Smooth muscle cell (in vitro differentiated cells): ENCODE data around the gene TMX1. TPM values are rescaled to one million over a fixed set of nuclear protein-coding genes. Genes with fewer than 3 reads are reported as not detected.

Experiments
- DNase-seq: peaks from one replicate; lab custom pipeline; 2025; ENCODE audit not compliant: unreplicated experiment; lab: John Stamatoyannopoulos, UW
- H2AFZ ChIP-seq: fragments of 200-600 bp; sonication (generic); 2 replicates; pipeline ENCODE4 v1.6.0; 2016; ENCODE audit warnings: antibody characterized with exemption, low read depth, mild to moderate bottlenecking
- H3F3A ChIP-seq: fragments of 200-600 bp; sonication (generic); 2 replicates; pipeline ENCODE4 v1.6.0; 2017; ENCODE audit warnings: antibody characterized with exemption, low read depth
- H3K27ac ChIP-seq: fragments of 200-600 bp; sonication (generic); 2 replicates; pipeline ENCODE4 v1.5.1; 2016; ENCODE audit warnings: low read depth, mild to moderate bottlenecking
- H3K27me3 ChIP-seq: fragments of 200-600 bp; sonication (generic); 2 replicates; pipeline ENCODE4 v1.6.1; 2016; ENCODE audit warnings: low read depth, mild to moderate bottlenecking
- H3K36me3 ChIP-seq: fragments of 200-600 bp; sonication (generic); 2 replicates; pipeline ENCODE4 v1.5.1; 2016; ENCODE audit warnings: low read depth
- H3K4me1 ChIP-seq: fragments of 200-600 bp; sonication (generic); 2 replicates; pipeline ENCODE4 v1.5.1; 2016; ENCODE audit warnings: low read depth
- H3K4me2 ChIP-seq: fragments of 200-600 bp; sonication (generic); 2 replicates; pipeline ENCODE4 v1.6.0; 2016; ENCODE audit warnings: mild to moderate bottlenecking
- H3K4me3 ChIP-seq: fragments of 200-600 bp; sonication (generic); 2 replicates; pipeline ENCODE4 v1.5.1; 2016; ENCODE audit warnings: mild to moderate bottlenecking
- H3K79me2 ChIP-seq: fragments of 200-600 bp; sonication (generic); 2 replicates; pipeline ENCODE4 v1.6.0; 2016; ENCODE audit warnings: low read depth, mild to moderate bottlenecking
- H3K9ac ChIP-seq: fragments of 200-600 bp; sonication (generic); 2 replicates; pipeline ENCODE4 v1.6.0; 2016; ENCODE audit warnings: low read depth
- H3K9me3 ChIP-seq: fragments of 200-600 bp; sonication (generic); replicated peaks from 2 replicates; pipeline ENCODE4 v1.5.1; 2016; ENCODE audit warnings: low read depth
- H4K20me1 ChIP-seq: fragments of 200-600 bp; sonication (generic); 2 replicates; pipeline ENCODE4 v1.6.0; 2016; ENCODE audit warnings: low read depth
- WGBS: methylation state at CpG from one replicate; pipeline ENCODE4 v1.1.7; 2016; ENCODE audit warnings: low lambda C conversion rate; 5-methylcytosine and 5-hydroxymethylcytosine counted together
- polyA plus RNA-seq: library from polyadenylated mRNA; unstranded; fragments of >200 nt; fragmentation: Nextera tagmentation; extraction: Ambion mirVana; gene quantifications from 2 replicates; pipeline ENCODE4 v1.2.1, GENCODE V29; 2016
- total RNA-seq: library from RNA; depleted of rRNA; stranded (reverse); fragments of >200 nt; gene quantifications from 2 replicates; pipeline ENCODE4 v1.2.3, GENCODE V29; 2014
- TF ChIP-seq, protein P1 (sequence below): fragments of 200-600 bp; sonication (generic); IDR thresholded peaks from 2 replicates; pipeline ENCODE4 v1.5.1; 2017; ENCODE audit warnings: borderline replicate concordance, mild to moderate bottlenecking, antibody characterized with exemption; ENCODE audit not compliant: insufficient read depth, poor library complexity, severe bottlenecking

The TMX1 gene
- total and polyA plus RNA-seq, 2 experiments from 2014 or later: 31.3 to 58.5 TPM

- H3K4me2 ChIP-seq: no peak overlapping the region
- H2AFZ ChIP-seq: no peak overlapping the region
- DNase-seq: no peak
- no peaks in the 10 kb centered on the region for H3K9me3 ChIP-seq
- H3K36me3 ChIP-seq: peaks cover 6% of the 10 kb centered on the region
- H3K79me2 ChIP-seq: no peaks in the 10 kb centered on the region
- no peaks in the 10 kb centered on the region for H3F3A ChIP-seq
- H3K9ac ChIP-seq: no peak overlapping the region
- no peak overlapping the region for H3K4me3 ChIP-seq
- H3K27me3 ChIP-seq: no peaks in the 10 kb centered on the region
- H4K20me1 ChIP-seq: no peaks in the 10 kb centered on the region
- H3K27ac ChIP-seq: no peak overlapping the region
- TF ChIP-seq, protein P1, sequence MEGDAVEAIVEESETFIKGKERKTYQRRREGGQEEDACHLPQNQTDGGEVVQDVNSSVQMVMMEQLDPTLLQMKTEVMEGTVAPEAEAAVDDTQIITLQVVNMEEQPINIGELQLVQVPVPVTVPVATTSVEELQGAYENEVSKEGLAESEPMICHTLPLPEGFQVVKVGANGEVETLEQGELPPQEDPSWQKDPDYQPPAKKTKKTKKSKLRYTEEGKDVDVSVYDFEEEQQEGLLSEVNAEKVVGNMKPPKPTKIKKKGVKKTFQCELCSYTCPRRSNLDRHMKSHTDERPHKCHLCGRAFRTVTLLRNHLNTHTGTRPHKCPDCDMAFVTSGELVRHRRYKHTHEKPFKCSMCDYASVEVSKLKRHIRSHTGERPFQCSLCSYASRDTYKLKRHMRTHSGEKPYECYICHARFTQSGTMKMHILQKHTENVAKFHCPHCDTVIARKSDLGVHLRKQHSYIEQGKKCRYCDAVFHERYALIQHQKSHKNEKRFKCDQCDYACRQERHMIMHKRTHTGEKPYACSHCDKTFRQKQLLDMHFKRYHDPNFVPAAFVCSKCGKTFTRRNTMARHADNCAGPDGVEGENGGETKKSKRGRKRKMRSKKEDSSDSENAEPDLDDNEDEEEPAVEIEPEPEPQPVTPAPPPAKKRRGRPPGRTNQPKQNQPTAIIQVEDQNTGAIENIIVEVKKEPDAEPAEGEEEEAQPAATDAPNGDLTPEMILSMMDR: no peak
- H3K4me1 ChIP-seq: no peaks in the 10 kb centered on the region
- WGBS: 82% methylated on average over 2 of the region's 2 CpGs
Observed at GRCh38 chr14:51261151-51261550, 21.1 kb downstream of the TMX1 start.

DNA sequence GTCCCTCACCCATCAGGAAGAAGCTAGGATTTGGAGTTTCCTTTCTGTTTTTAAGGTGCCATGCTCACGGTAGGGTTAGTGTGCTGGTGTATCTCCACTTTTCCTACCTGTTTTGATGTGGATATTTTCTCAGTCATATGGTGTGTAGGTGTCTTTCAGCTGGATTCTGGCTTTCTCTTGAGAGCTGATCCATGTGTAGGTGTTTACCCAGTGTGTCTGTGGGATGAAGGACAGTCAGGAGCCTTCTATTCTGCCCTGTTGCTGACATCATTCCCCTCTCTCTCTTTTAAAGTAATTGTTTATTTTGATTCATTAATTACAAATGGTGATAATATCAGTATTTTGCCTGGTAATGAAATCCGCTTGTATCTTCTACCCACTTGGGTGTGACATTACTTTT, 22.8 kb downstream of the TMX1 start:
- 93% methylated on average over 2 of the region's 2 CpGs for WGBS
- no peaks in the 10 kb centered on the region for H3F3A ChIP-seq
- H2AFZ ChIP-seq: no peak overlapping the region
- TF ChIP-seq, protein P1: no peak
- no peak overlapping the region for H3K9ac ChIP-seq
- H3K27ac ChIP-seq: no peak overlapping the region
- no peaks in the 10 kb centered on the region for H4K20me1 ChIP-seq
- no peaks in the 10 kb centered on the region for H3K4me1 ChIP-seq
- no peaks in the 10 kb centered on the region for H3K9me3 ChIP-seq
- no peak overlapping the region for H3K4me2 ChIP-seq
- DNase-seq: no peak
- H3K4me3 ChIP-seq: no peak overlapping the region
- H3K79me2 ChIP-seq: no peaks in the 10 kb centered on the region
- H3K36me3 ChIP-seq: peaks cover 6% of the 10 kb centered on the region
- no peaks in the 10 kb centered on the region for H3K27me3 ChIP-seq

- Histone ChIP-seq H3K79me2 (no peaks in the 10 kb centered on the region), H3K4me1 (no peaks in the 10 kb centered on the region), H3F3A (no peaks in the 10 kb centered on the region), H3K9ac (no peak overlapping the region), H4K20me1 (no peaks in the 10 kb centered on the region), H3K27ac (no peak overlapping the region), H2AFZ (no peak overlapping the region), H3K36me3 (no peaks in the 10 kb centered on the region), H3K4me3 (no peak overlapping the region), H3K4me2 (no peak overlapping the region), H3K9me3 (no peaks in the 10 kb centered on the region), H3K27me3 (no peaks in the 10 kb centered on the region)
- no peak for DNase-seq
- WGBS: 90% methylated on average over 1 of the region's 1 CpG
- TF ChIP-seq, protein P1: no peak
Observed at GRCh38 chr14:51269634-51270033, 29.6 kb downstream of the TMX1 start.

- H3K9ac ChIP-seq: no peak overlapping the region
- H3K27ac ChIP-seq: no peak overlapping the region
- H3K4me3 ChIP-seq: no peak overlapping the region
- H3K79me2 ChIP-seq: no peaks in the 10 kb centered on the region
- DNase-seq: no peak
- no peaks in the 10 kb centered on the region for H3K9me3 ChIP-seq
- H2AFZ ChIP-seq: no peak overlapping the region
- 95% methylated on average over 1 of the region's 1 CpG for WGBS
- H3K4me2 ChIP-seq: no peak overlapping the region
- no peaks in the 10 kb centered on the region for H3K36me3 ChIP-seq
- H3K4me1 ChIP-seq: no peaks in the 10 kb centered on the region
- H4K20me1 ChIP-seq: no peaks in the 10 kb centered on the region
- H3F3A ChIP-seq: no peaks in the 10 kb centered on the region
- TF ChIP-seq, protein P1: no peak
- H3K27me3 ChIP-seq: no peaks in the 10 kb centered on the region
Observed at GRCh38 chr14:51276605-51277004, 36.6 kb downstream of the TMX1 start.
